ENCODE data around the gene PACS1.

- TF ChIP-seq POLR2A (IDR thresholded peaks at IDR 0.05; ENCODE audit: borderline replicate concordance, extremely low read depth, insufficient read depth, insufficient read length) (no peak), ZFX (IDR thresholded peaks at IDR 0.05) (no peak), REST (IDR thresholded peaks at IDR 0.05; ENCODE audit: low read depth) (no peak), YY1 (IDR thresholded peaks at IDR 0.05; ENCODE audit: extremely low read depth, insufficient replicate concordance, low read depth, low read length) (no peak), EZH2 (IDR thresholded peaks at IDR 0.05) (no peak), EZH2phosphoT487 (IDR thresholded peaks at IDR 0.05; ENCODE audit: borderline replicate concordance) (no peak), JUND (IDR thresholded peaks at IDR 0.05) (no peak)
- TF ChIP-seq, protein P1, sequence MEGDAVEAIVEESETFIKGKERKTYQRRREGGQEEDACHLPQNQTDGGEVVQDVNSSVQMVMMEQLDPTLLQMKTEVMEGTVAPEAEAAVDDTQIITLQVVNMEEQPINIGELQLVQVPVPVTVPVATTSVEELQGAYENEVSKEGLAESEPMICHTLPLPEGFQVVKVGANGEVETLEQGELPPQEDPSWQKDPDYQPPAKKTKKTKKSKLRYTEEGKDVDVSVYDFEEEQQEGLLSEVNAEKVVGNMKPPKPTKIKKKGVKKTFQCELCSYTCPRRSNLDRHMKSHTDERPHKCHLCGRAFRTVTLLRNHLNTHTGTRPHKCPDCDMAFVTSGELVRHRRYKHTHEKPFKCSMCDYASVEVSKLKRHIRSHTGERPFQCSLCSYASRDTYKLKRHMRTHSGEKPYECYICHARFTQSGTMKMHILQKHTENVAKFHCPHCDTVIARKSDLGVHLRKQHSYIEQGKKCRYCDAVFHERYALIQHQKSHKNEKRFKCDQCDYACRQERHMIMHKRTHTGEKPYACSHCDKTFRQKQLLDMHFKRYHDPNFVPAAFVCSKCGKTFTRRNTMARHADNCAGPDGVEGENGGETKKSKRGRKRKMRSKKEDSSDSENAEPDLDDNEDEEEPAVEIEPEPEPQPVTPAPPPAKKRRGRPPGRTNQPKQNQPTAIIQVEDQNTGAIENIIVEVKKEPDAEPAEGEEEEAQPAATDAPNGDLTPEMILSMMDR (IDR thresholded peaks at IDR 0.05 in 2 of 3, conservative IDR thresholded peaks at IDR 0.05 in 1 of 3; ENCODE audit: borderline replicate concordance in 1 of 3, insufficient read depth in 1 of 3, low read depth in 2 of 3, low read length in 2 of 3) = no peak
- TF ChIP-seq, protein P2, sequence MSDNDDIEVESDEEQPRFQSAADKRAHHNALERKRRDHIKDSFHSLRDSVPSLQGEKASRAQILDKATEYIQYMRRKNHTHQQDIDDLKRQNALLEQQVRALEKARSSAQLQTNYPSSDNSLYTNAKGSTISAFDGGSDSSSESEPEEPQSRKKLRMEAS (IDR thresholded peaks at IDR 0.05) = no peak
- TF ChIP-seq, protein P3, sequence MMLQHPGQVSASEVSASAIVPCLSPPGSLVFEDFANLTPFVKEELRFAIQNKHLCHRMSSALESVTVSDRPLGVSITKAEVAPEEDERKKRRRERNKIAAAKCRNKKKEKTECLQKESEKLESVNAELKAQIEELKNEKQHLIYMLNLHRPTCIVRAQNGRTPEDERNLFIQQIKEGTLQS (IDR thresholded peaks at IDR 0.05) = no peak
Observed at GRCh38 chr11:66240781-66241136, 170.7 kb downstream of the PACS1 start.

All from HCT116 (cell line).